Keratinocyte (primary cell): ENCODE data around the gene C15orf39. TPM values are rescaled to one million over a fixed set of nuclear protein-coding genes. Genes with fewer than 3 reads are reported as not detected.

ENCODE experiments used
- DNase-seq: peaks from one replicate; pipeline ENCODE4 v3.0.0-alpha.2; 2011; ENCODE audit warnings: low read depth, missing footprints, low spot score
- FAIRE-seq: peaks from 2 replicates; lab custom pipeline; 2011; peaks lifted over from hg19 to GRCh38; lab: Jason Lieb, UNC
- H2AFZ ChIP-seq: 2 replicates; pipeline ENCODE4 v1.6.0; 2012; ENCODE audit warnings: low read length, control low read depth, inconsistent platforms; ENCODE audit not compliant: control insufficient read depth
- H3K27ac ChIP-seq: 2 replicates; pipeline ENCODE4 v1.5.1; 2011; ENCODE audit warnings: low read length; ENCODE audit not compliant: control insufficient read depth, insufficient read depth
- H3K27me3 ChIP-seq: 3 replicates; pipeline ENCODE4 v1.6.0; 2011; ENCODE audit warnings: low read length; ENCODE audit not compliant: control insufficient read depth, insufficient read depth; ENCODE audit errors: extremely low read depth
- H3K36me3 ChIP-seq, 2 experiments: 2 replicates in 1 of 2; 3 replicates in 1 of 2; pipeline ENCODE4 v1.5.1; 2011; ENCODE audit warnings: low read length in 2 of 2, mild to moderate bottlenecking in 1 of 2; ENCODE audit not compliant: control insufficient read depth in 2 of 2, insufficient read depth in 2 of 2; ENCODE audit errors: extremely low read depth in 1 of 2
- H3K4me1 ChIP-seq: 3 replicates; pipeline ENCODE4 v1.5.1; 2011; ENCODE audit warnings: low read length; ENCODE audit not compliant: control insufficient read depth, insufficient read depth; ENCODE audit errors: extremely low read depth
- H3K4me2 ChIP-seq: 3 replicates; pipeline ENCODE4 v1.6.0; 2011; ENCODE audit warnings: low read depth, low read length; ENCODE audit not compliant: control insufficient read depth, insufficient read depth; ENCODE audit errors: extremely low read depth
- H3K4me3 ChIP-seq, 3 experiments: fragments of 200-600 bp in 1 of 3; sonication (generic) in 1 of 3; 2 replicates in 2 of 3; 3 replicates in 1 of 3; pipeline ENCODE4 v1.5.1; 2011 to 2016; ENCODE audit warnings: low read length in 3 of 3, mild to moderate bottlenecking in 3 of 3, control low read depth in 2 of 3, inconsistent platforms in 1 of 3, low read depth in 1 of 3, mixed read lengths in 1 of 3, mixed run types in 1 of 3, moderate library complexity in 1 of 3; ENCODE audit not compliant: control insufficient read depth in 2 of 3, insufficient read depth in 2 of 3; ENCODE audit errors: extremely low read depth in 1 of 3
- H3K79me2 ChIP-seq: 2 replicates; pipeline ENCODE4 v1.6.0; 2012; ENCODE audit warnings: low read length; ENCODE audit not compliant: control insufficient read depth, insufficient read depth
- H3K9ac ChIP-seq: 3 replicates; pipeline ENCODE4 v1.6.0; 2011; ENCODE audit warnings: low read length; ENCODE audit not compliant: control insufficient read depth, insufficient read depth; ENCODE audit errors: extremely low read depth
- H3K9me1 ChIP-seq: 3 replicates; pipeline ENCODE4 v1.6.0; 2011; ENCODE audit warnings: low read length; ENCODE audit not compliant: control insufficient read depth, insufficient read depth; ENCODE audit errors: extremely low read depth
- H3K9me3 ChIP-seq: 2 replicates; pipeline ENCODE4 v1.5.1; 2012; ENCODE audit warnings: low read depth, low read length; ENCODE audit not compliant: control insufficient read depth
- H4K20me1 ChIP-seq: 3 replicates; pipeline ENCODE4 v1.6.0; 2011; ENCODE audit warnings: low read length; ENCODE audit not compliant: control insufficient read depth, insufficient read depth; ENCODE audit errors: extremely low read depth
- EZH2 ChIP-seq: IDR thresholded peaks from one replicate; pipeline ENCODE4 v1.6.1; 2012; ENCODE audit warnings: inconsistent platforms, mild to moderate bottlenecking, low read length, moderate library complexity
- dilution Hi-C: fragments of 300-500 bp; cut with MboI; formaldehyde crosslinking; loops from one replicate; pipeline ENCODE4 v1.7.0; 2020; ENCODE audit warnings: low sequenced_read_pairs; ENCODE audit not compliant: extremely low pct_ligation_motif_present
- polyA plus RNA-seq, 5 experiments: library from polyadenylated mRNA; depleted of rRNA in 3 of 5; stranded (reverse) in 3 of 5; stranded (forward) in 1 of 5; unstranded in 1 of 5; fragments of >200 nt; gene quantifications; 1 replicate in 1 of 5; 2 replicates in 3 of 5; 3 replicates in 1 of 5; pipeline versions ENCODE4 v1.2.1 to v1.2.3, GENCODE V29; 2011 to 2012; ENCODE audit warnings: missing spikeins in 2 of 5, low read depth in 1 of 5, low replicate concordance in 1 of 5
- TF ChIP-seq, protein P1 (sequence below), 3 experiments: IDR thresholded peaks in 1 of 3; conservative IDR thresholded peaks in 1 of 3; optimal IDR thresholded peaks in 1 of 3; 2 replicates in 2 of 3; 3 replicates in 1 of 3; pipeline versions ENCODE3 to v1.5.1; 2011; ENCODE audit warnings: low read length in 3 of 3, mild to moderate bottlenecking in 3 of 3, moderate library complexity in 2 of 3, control low read depth in 1 of 3, inconsistent platforms in 1 of 3; ENCODE audit not compliant: insufficient read depth in 2 of 3; ENCODE audit errors: extremely low read depth in 1 of 3

The C15orf39 gene
- polyA plus RNA-seq, 1 donor (not counting 4 experiments of a cell fraction or from before 2014, with no cell fraction given), result 1.8 TPM

DNA sequence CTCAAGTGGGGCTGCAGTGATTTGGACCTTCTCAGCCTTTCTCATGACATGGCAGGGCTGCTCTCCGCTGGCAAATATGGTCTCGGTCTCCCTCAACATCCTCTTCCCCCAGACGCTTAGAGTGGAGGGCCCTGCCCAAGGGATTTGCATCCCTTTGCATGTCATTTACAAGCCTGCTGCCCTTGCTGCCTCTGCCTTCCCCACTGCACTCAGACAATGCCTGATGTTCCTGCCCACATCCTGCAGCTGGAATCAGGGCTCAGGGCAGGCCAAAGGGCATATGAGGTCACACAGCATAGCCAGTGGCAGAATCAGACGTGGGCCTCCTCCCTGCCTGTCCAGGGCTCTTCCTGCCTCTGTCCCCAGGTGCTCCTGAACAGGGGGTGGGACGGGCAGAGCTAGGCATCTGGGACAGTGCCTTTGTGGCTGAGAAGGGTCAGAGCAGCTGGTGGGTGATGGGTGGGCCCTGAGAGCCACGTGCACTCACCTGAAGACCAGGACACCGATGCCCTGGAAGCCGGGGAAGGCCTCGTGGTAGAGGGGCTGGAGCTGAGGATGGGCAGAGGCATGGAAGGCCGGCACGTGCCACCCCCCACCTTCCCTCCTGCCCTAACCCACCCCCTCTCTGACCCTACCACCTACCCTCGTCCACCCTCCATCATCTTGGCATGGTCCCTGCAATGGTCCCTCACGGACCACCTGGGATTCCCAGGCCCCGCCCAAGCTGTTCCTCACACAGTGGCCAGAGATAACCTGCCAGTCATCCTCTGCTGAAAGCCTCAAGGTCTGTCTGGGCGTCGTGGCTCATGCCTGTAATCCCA, 29.1 kb downstream of the C15orf39 start:
- FAIRE-seq, result no peak
- Histone ChIP-seq H3K4me1 (no peaks in the 10 kb centered on the region), H3K9ac (no peak overlapping the region)

DNA sequence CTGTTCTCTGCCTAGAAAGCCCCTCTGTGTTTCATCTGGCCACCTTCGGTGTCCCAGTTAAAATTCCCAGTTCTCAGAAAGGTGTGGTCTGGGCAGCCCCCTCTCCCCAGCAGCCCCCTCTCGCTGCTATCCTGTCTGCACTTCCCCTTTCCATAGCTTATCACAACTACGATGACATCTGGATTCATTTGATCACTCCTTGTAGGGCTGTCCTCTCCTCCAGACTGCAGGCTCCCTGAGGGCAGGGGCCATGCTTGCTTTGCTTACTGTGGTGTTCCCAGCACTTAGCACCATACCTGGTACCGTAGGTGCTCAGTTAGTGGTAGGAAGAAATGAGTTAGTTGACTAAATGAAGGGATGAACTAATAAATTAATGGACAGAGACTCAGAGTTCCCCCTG, 30.2 kb downstream of the C15orf39 start:
- H2AFZ ChIP-seq, result no peak overlapping the region
- no peaks in the 10 kb centered on the region for H3K9me1 ChIP-seq
- DNase-seq (no peak), FAIRE-seq (no peak)
- dilution Hi-C loops, result no loop called here
- no peak overlapping the region for H3K9ac ChIP-seq
- no peak overlapping the region for H3K27ac ChIP-seq
- H3K27me3 ChIP-seq, result peaks cover 32% of the 10 kb centered on the region
- no peak overlapping the region for H3K4me2 ChIP-seq
- H3K9me3 ChIP-seq, result no peaks in the 10 kb centered on the region
- no peaks in the 10 kb centered on the region for H3K36me3 ChIP-seq
- no peak overlapping the region for H3K4me3 ChIP-seq
- no peak for TF ChIP-seq EZH2
- TF ChIP-seq, protein P1, sequence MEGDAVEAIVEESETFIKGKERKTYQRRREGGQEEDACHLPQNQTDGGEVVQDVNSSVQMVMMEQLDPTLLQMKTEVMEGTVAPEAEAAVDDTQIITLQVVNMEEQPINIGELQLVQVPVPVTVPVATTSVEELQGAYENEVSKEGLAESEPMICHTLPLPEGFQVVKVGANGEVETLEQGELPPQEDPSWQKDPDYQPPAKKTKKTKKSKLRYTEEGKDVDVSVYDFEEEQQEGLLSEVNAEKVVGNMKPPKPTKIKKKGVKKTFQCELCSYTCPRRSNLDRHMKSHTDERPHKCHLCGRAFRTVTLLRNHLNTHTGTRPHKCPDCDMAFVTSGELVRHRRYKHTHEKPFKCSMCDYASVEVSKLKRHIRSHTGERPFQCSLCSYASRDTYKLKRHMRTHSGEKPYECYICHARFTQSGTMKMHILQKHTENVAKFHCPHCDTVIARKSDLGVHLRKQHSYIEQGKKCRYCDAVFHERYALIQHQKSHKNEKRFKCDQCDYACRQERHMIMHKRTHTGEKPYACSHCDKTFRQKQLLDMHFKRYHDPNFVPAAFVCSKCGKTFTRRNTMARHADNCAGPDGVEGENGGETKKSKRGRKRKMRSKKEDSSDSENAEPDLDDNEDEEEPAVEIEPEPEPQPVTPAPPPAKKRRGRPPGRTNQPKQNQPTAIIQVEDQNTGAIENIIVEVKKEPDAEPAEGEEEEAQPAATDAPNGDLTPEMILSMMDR (optimal IDR thresholded peaks at IDR 0.05 in 1 of 3, IDR thresholded peaks at IDR 0.05 in 1 of 3, conservative IDR thresholded peaks at IDR 0.05 in 1 of 3; ENCODE audit: extremely low read depth in 1 of 3, insufficient read depth in 2 of 3, low read length in 3 of 3), result no peak
- no peaks in the 10 kb centered on the region for H3K79me2 ChIP-seq
- no peaks in the 10 kb centered on the region for H3K4me1 ChIP-seq
- H4K20me1 ChIP-seq, result no peaks in the 10 kb centered on the region

More for the DNA sequence above, 29.1 kb downstream of the C15orf39 start:
- no peak overlapping the region for H3K4me3 ChIP-seq
- dilution Hi-C loops, result no loop called here
- DNase-seq, result no peak
- H3K9me3 ChIP-seq, result no peaks in the 10 kb centered on the region
- H3K4me2 ChIP-seq, result no peak overlapping the region
- H3K27ac ChIP-seq, result no peak overlapping the region
- H3K36me3 ChIP-seq, result no peaks in the 10 kb centered on the region
- no peaks in the 10 kb centered on the region for H3K79me2 ChIP-seq
- no peaks in the 10 kb centered on the region for H4K20me1 ChIP-seq
- H3K9me1 ChIP-seq, result no peaks in the 10 kb centered on the region
- TF ChIP-seq EZH2, result no peak
- TF ChIP-seq, protein P1 (optimal IDR thresholded peaks at IDR 0.05 in 1 of 3, IDR thresholded peaks at IDR 0.05 in 1 of 3, conservative IDR thresholded peaks at IDR 0.05 in 1 of 3; ENCODE audit: extremely low read depth in 1 of 3, insufficient read depth in 2 of 3, low read length in 3 of 3), result no peak
- H2AFZ ChIP-seq, result no peak overlapping the region
- peaks cover 34% of the 10 kb centered on the region for H3K27me3 ChIP-seq
